Muscle of arm (tissue), 12 donors: Measurements from ENCODE around the gene RACK1. TPM values are rescaled to one million over a fixed set of nuclear protein-coding genes. Genes with fewer than 3 reads are reported as not detected.
"Not testable (repeated sequence)": the region's sequence is repeated elsewhere in the genome, so short reads cannot be mapped to it uniquely, and the experiment has no call there.

Experiments used
- DNase-seq: peaks from one replicate; pipeline ENCODE4 v3.0.0-alpha.2; 2013
- polyA plus RNA-seq, 12 donors: library from polyadenylated mRNA; unstranded; fragments of 120-200 nt; gene quantifications; one replicate each; pipeline ENCODE4 v1.2.1, GENCODE V29; 2013; ENCODE audit not compliant: insufficient read length in 12 of 12

RACK1 gene
- polyA plus RNA-seq, 12 donors = 840 to 3,401 (median 2,996) TPM

- no peak for DNase-seq
Measured at GRCh38 chr5:181219262-181220177, 24.2 kb downstream of the RACK1 start.

GRCh38 chr5:181218795-181219124 is 24.9 kb downstream of the RACK1 start:
- DNase-seq = no peak

- no peak for DNase-seq
Measured at GRCh38 chr5:181217803-181218062, 26.0 kb downstream of the RACK1 start.

- DNase-seq = peak; percentile 40
Measured at GRCh38 chr5:181217111-181217802, 26.4 kb downstream of the RACK1 start.

GRCh38 chr5:181215997-181216989 is 27.4 kb downstream of the RACK1 start:
- DNase-seq = no peak

GRCh38 chr5:181214249-181214648 is 29.5 kb downstream of the RACK1 start:
- not testable (repeated sequence) for DNase-seq

- DNase-seq = no peak
Measured at GRCh38 chr5:181212934-181213333, 30.8 kb downstream of the RACK1 start.

- DNase-seq = no peak
Measured at GRCh38 chr5:181212080-181212479, 31.6 kb downstream of the RACK1 start.

GRCh38 chr5:181211208-181211607 is 32.5 kb downstream of the RACK1 start:
- no peak for DNase-seq

- not testable (repeated sequence) for DNase-seq
Measured at GRCh38 chr5:181210698-181211097, 33.0 kb downstream of the RACK1 start.

GRCh38 chr5:181210148-181210547 is 33.6 kb downstream of the RACK1 start:
- not testable (repeated sequence) for DNase-seq

GRCh38 chr5:181209006-181209405 is 34.7 kb downstream of the RACK1 start:
- DNase-seq = not testable (repeated sequence)

- DNase-seq = no peak
Measured at GRCh38 chr5:181207960-181208253, 35.8 kb downstream of the RACK1 start.

- peak; percentile 85 for DNase-seq
Measured at GRCh38 chr5:181207214-181207959, 36.3 kb downstream of the RACK1 start.

- no peak for DNase-seq
Measured at GRCh38 chr5:181205761-181206649, 37.7 kb downstream of the RACK1 start.

- peak; percentile 27 for DNase-seq
Measured at GRCh38 chr5:181204826-181205760, 38.6 kb downstream of the RACK1 start, which contains the start of gene TRIM7. Gene TRIM7 (minus strand): TSS chr5:181205196. CDS start chr5:181205110, 86 bp downstream.

GRCh38 chr5:181204113-181204825 is 39.4 kb downstream of the RACK1 start:
- DNase-seq = no peak

GRCh38 chr5:181203777-181204112 is 40.0 kb downstream of the RACK1 start:
- DNase-seq = no peak
